ENCODE results near the gene PEAK1. TPM values are rescaled to one million over a fixed set of nuclear protein-coding genes. Genes with fewer than 3 reads are reported as not detected.

Gene PEAK1
- total RNA-seq, 1 experiment from 2014 or later: 58.7 TPM

GRCh38 chr15:77375133-77375532 lies 44.8 kb downstream of the PEAK1 start:
- POLR2A ChIA-PET: no interaction called here
- intact Hi-C loops (cut with micrococcal nuclease; ENCODE audit: unreplicated experiment): no loop called here
- no TSS peak for BruUV-seq (replicated peaks)
- CTCF ChIA-PET: no interaction called here
- Histone ChIP-seq H3K9me3 (ENCODE audit: control insufficient read depth, insufficient read depth, low read depth, low read length) (no peaks in the 10 kb centered on the region), H3K4me1 (ENCODE audit: control insufficient read depth, insufficient read depth, low read length) (no peaks in the 10 kb centered on the region; the same call in 1 of the 2 replicates), H3K27me3 (ENCODE audit: control insufficient read depth, insufficient read depth, low read length) (no peaks in the 10 kb centered on the region), H3K27ac (ENCODE audit: low read length) (no peak overlapping the region), H3K4me3 (ENCODE audit: low read depth in 2 of 2, low read length in 2 of 2) (no peak overlapping the region), H3K36me3 (ENCODE audit: control insufficient read depth, insufficient read depth, low read length) (no peaks in the 10 kb centered on the region)
- in situ Hi-C loops (cut with HindIII; ENCODE audit: low pct_unique_long_range_greater_than_20kb, low sequenced_read_pairs): no loop called here
- no peak for ATAC-seq
- TF ChIP-seq REST (IDR thresholded peaks at IDR 0.05; ENCODE audit: insufficient read depth in 1 of 2, low read depth in 2 of 2, low read length in 1 of 2) (no peak), TCF7L2 (IDR thresholded peaks at IDR 0.05; ENCODE audit: low read depth, low read length) (no peak), POLR2AphosphoS5 (IDR thresholded peaks at IDR 0.05; ENCODE audit: low read depth, low read length) (no peak), CTCF (IDR thresholded peaks at IDR 0.05) (no peak), SIN3A (IDR thresholded peaks at IDR 0.05; ENCODE audit: borderline replicate concordance, insufficient read depth, low read depth, low read length) (no peak)
- DNase-seq (ENCODE audit: low read depth, low spot score): no peak

- no peaks in the 10 kb centered on the region for H3K36me3 ChIP-seq (ENCODE audit: control insufficient read depth, insufficient read depth, low read length)
- DNase-seq (ENCODE audit: low read depth, low spot score): no peak
- TF ChIP-seq CTCF (IDR thresholded peaks at IDR 0.05) (no peak), TCF7L2 (IDR thresholded peaks at IDR 0.05; ENCODE audit: low read depth, low read length) (no peak), SIN3A (IDR thresholded peaks at IDR 0.05; ENCODE audit: borderline replicate concordance, insufficient read depth, low read depth, low read length) (no peak), POLR2AphosphoS5 (IDR thresholded peaks at IDR 0.05; ENCODE audit: low read depth, low read length) (no peak), REST (IDR thresholded peaks at IDR 0.05; ENCODE audit: insufficient read depth in 1 of 2, low read depth in 2 of 2, low read length in 1 of 2) (no peak)
- peaks cover 3% of the 10 kb centered on the region; the same call in 1 of the 2 replicates for H3K4me1 ChIP-seq (ENCODE audit: control insufficient read depth, insufficient read depth, low read length)
- intact Hi-C loops (cut with micrococcal nuclease; ENCODE audit: unreplicated experiment): no loop called here
- in situ Hi-C loops (cut with HindIII; ENCODE audit: low pct_unique_long_range_greater_than_20kb, low sequenced_read_pairs): no loop called here
- no peak for ATAC-seq
- H3K27ac ChIP-seq (ENCODE audit: low read length): no peak overlapping the region
- H3K27me3 ChIP-seq (ENCODE audit: control insufficient read depth, insufficient read depth, low read length): no peaks in the 10 kb centered on the region
- BruUV-seq (replicated peaks): no TSS peak
- POLR2A ChIA-PET: no interaction called here
- no peak overlapping the region for H3K4me3 ChIP-seq (ENCODE audit: low read depth in 2 of 2, low read length in 2 of 2)
- CTCF ChIA-PET: no interaction called here
- no peaks in the 10 kb centered on the region for H3K9me3 ChIP-seq (ENCODE audit: control insufficient read depth, insufficient read depth, low read depth, low read length)
These were observed 46.5 kb downstream of the PEAK1 start for GRCh38 chr15:77373441-77373840.
